Adipocyte (in vitro differentiated cells): ENCODE results near the gene XXYLT1.

Experiments used
- DNase-seq: peaks from one replicate; pipeline ENCODE4 v3.0.0-alpha.2; 2015; ENCODE audit warnings: low read depth
- H3K27me3 ChIP-seq: replicated peaks from 2 replicates; pipeline ENCODE4 v1.7.0; 2013; ENCODE audit warnings: mild to moderate bottlenecking, low read length, moderate library complexity; ENCODE audit not compliant: control insufficient read depth, insufficient read depth
- H3K36me3 ChIP-seq: 2 replicates; pipeline ENCODE4 v1.7.0; 2013; ENCODE audit warnings: low read length, mild to moderate bottlenecking, moderate library complexity; ENCODE audit not compliant: control insufficient read depth, insufficient read depth, severe bottlenecking
- H3K4me1 ChIP-seq: 2 replicates; pipeline ENCODE4 v1.7.0; 2013; ENCODE audit warnings: mild to moderate bottlenecking, low read length, moderate library complexity; ENCODE audit not compliant: control insufficient read depth, insufficient read depth
- H3K4me3 ChIP-seq: 2 replicates; pipeline ENCODE4 v1.7.0; 2013; ENCODE audit warnings: mild to moderate bottlenecking, low read length, moderate library complexity
- H3K9ac ChIP-seq: 2 replicates; pipeline ENCODE4 v1.7.0; 2013; ENCODE audit warnings: mild to moderate bottlenecking, low read length, moderate library complexity
- H3K9me3 ChIP-seq: 2 replicates; pipeline ENCODE4 v1.7.0; 2013; ENCODE audit warnings: mild to moderate bottlenecking, low read length, moderate library complexity; ENCODE audit not compliant: control insufficient read depth

Gene XXYLT1

DNA sequence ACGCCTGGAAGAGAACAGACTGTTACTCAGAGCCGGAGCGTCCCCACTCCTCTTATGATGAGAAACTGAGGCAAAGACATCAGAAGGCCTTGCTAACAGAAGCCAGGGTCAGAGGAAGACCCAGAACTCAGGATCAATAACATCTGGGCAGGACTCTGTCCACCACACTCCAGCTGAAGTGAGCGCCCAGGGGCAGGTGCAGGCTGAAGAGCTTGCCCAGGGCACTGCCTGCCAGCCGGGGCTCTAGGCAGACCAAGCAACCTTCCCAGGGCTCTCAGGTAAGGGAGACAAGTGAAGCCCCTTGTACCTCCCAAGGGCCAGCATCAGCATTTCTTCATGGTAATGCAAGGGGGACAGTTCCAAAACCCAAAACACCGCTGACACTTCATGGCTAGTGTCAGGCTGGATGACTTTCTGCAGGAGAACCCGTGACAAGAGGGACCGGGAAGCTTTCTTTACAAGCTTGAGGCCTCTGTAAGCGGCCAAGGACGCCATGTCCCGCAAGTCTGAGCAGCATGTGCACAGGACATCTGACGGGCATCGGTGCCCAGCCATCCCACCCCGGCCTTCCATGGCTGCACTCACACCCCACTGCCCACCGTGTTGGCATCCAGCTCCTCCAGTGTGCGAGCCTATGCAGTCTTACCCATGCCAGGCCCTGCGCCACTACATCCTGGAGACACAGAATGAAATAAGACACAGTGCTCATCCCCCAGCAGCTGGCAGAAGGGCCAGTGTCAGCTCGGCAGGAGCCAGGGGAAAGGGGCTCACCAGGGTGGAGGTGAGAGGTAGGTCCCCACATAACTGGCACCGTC, 14.1 kb downstream of the XXYLT1 start:
- DNase-seq: no peak

GRCh38 chr3:195255571-195256501, 15.1 kb downstream of the XXYLT1 start:
- Histone ChIP-seq H3K4me3 (no peak overlapping the region), H3K27me3 (no peaks in the 10 kb centered on the region), H3K4me1 (peaks cover 32% of the 10 kb centered on the region), H3K9me3 (no peaks in the 10 kb centered on the region), H3K9ac (no peak overlapping the region), H3K36me3 (no peaks in the 10 kb centered on the region)
- no peak for DNase-seq

More for the DNA sequence above, 14.1 kb downstream of the XXYLT1 start:
- Histone ChIP-seq H3K9ac (no peak overlapping the region), H3K4me1 (peaks cover 30% of the 10 kb centered on the region), H3K9me3 (no peaks in the 10 kb centered on the region), H3K36me3 (no peaks in the 10 kb centered on the region), H3K4me3 (no peak overlapping the region), H3K27me3 (no peaks in the 10 kb centered on the region)

GRCh38 chr3:195255176-195255500, 15.8 kb downstream of the XXYLT1 start:
- Histone ChIP-seq H3K9me3 (no peaks in the 10 kb centered on the region), H3K27me3 (no peaks in the 10 kb centered on the region), H3K4me3 (no peak overlapping the region), H3K4me1 (peaks cover 29% of the 10 kb centered on the region), H3K9ac (no peak overlapping the region), H3K36me3 (no peaks in the 10 kb centered on the region)
- DNase-seq: no peak

GRCh38 chr3:195254454-195255175, 16.3 kb downstream of the XXYLT1 start:
- no peak for DNase-seq
- Histone ChIP-seq H3K4me3 (no peak overlapping the region), H3K9me3 (no peaks in the 10 kb centered on the region), H3K9ac (no peak overlapping the region), H3K27me3 (no peaks in the 10 kb centered on the region), H3K36me3 (no peaks in the 10 kb centered on the region), H3K4me1 (peaks cover 29% of the 10 kb centered on the region)

DNA sequence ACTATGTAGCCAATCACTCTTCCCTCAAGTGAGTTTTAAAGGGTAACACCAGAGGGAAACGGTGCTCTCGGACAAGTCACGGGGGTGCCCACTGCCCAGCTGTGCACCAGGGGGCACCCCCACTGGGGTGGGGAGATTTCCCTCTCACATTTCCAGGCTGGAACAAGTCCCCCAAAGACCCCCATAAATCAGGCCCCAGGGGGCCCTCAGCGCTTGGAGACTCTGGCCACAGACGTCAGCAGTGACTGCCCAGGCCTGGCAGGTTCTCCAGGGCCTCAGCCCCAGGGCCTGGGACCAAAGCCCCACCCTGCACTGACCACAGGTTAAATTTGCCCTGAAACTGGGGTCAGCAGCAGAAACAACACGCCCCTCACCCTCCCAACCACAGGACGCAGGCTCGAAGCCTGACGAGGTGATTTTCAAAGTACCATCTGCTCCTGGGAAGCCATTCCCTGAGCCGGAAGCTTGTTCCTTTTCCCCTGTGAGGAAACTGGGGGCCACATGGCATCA, 17.0 kb downstream of the XXYLT1 start:
- Histone ChIP-seq H3K4me1 (peaks cover 23% of the 10 kb centered on the region), H3K27me3 (no peaks in the 10 kb centered on the region), H3K36me3 (no peaks in the 10 kb centered on the region), H3K9me3 (no peaks in the 10 kb centered on the region), H3K4me3 (no peak overlapping the region), H3K9ac (peak overlapping the region; percentile 77)
- DNase-seq: no peak

GRCh38 chr3:195251336-195252065, 19.5 kb downstream of the XXYLT1 start:
- Histone ChIP-seq H3K27me3 (no peaks in the 10 kb centered on the region), H3K9me3 (no peaks in the 10 kb centered on the region), H3K9ac (peak overlapping the region; percentile 77), H3K4me3 (no peak overlapping the region), H3K4me1 (peaks cover 19% of the 10 kb centered on the region), H3K36me3 (no peaks in the 10 kb centered on the region)
- DNase-seq: no peak

GRCh38 chr3:195250473-195251251, 20.3 kb downstream of the XXYLT1 start:
- no peak for DNase-seq
- H3K9me3 ChIP-seq: no peaks in the 10 kb centered on the region
- H3K36me3 ChIP-seq: no peaks in the 10 kb centered on the region

GRCh38 chr3:195249858-195250464, 21.0 kb downstream of the XXYLT1 start:
- Histone ChIP-seq H3K9ac (no peak overlapping the region), H3K4me3 (no peak overlapping the region), H3K4me1 (peaks cover 19% of the 10 kb centered on the region), H3K36me3 (no peaks in the 10 kb centered on the region), H3K27me3 (no peaks in the 10 kb centered on the region), H3K9me3 (no peaks in the 10 kb centered on the region)
- no peak for DNase-seq

More at GRCh38 chr3:195250473-195251251, 20.3 kb downstream of the XXYLT1 start:
- Histone ChIP-seq H3K4me1 (peaks cover 19% of the 10 kb centered on the region), H3K27me3 (no peaks in the 10 kb centered on the region), H3K4me3 (no peak overlapping the region), H3K9ac (peak overlapping the region; percentile 14)

DNA sequence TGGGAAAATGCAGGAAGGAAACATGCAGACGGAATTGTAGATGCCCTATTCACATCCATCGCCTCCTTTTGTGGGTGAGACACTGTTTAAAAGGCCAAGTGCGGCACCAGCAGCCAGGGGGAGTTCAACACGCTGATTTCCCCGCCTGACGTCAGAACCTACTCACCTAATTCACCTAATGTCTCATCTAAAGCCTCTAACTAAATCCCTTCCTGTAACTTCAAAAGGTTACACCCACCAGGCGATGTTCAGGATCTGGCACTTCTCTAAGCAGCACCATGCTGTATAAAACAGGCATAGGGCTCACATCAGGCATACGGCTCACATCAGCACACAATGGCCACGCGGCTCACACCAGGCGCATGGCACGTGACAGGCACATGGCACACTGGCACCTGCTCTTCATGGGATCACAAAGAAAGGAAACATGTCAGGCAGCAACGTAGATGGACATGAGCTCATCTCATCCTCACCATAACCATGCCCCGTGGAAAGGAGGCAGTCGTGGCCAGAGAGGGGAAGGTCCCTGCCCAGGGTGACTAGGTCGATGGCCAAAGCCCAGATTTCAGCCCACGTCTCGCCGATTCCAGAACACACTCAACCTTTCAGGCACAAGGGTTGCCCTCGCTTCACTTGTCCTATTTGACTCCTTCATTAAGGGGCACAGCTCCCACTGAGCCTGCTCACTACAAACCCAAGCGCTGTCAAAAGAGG, 21.7 kb downstream of the XXYLT1 start:
- Histone ChIP-seq H3K4me3 (no peak overlapping the region), H3K4me1 (peaks cover 19% of the 10 kb centered on the region), H3K9ac (no peak overlapping the region), H3K27me3 (no peaks in the 10 kb centered on the region), H3K36me3 (no peaks in the 10 kb centered on the region), H3K9me3 (no peaks in the 10 kb centered on the region)
- DNase-seq: no peak
